Adrenal gland (tissue), 19 donors: ENCODE measurements around the gene ARFIP1. TPM values are rescaled to one million over a fixed set of nuclear protein-coding genes. Genes with fewer than 3 reads are reported as not detected.

ENCODE experiments used
- DNase-seq, 7 donors: peaks; one replicate each; pipeline ENCODE4 v3.0.0-alpha.2; 2019 to 2020
- H3K27ac ChIP-seq, 5 donors: fragments of 200-600 bp; sonication (generic) in 4 of 5; 1 replicate in 3 of 5; 2 replicates in 2 of 5; pipeline versions ENCODE4 v1.5.1 to v1.8.0; 2016 to 2020; ENCODE audit warnings: mild to moderate bottlenecking in 1 of 5
- H3K27me3 ChIP-seq: fragments of 200-600 bp; 2 replicates; pipeline ENCODE4 v1.8.0; 2021
- H3K36me3 ChIP-seq, 2 donors: fragments of 200-600 bp; replicated peaks in 1 of 2; 1 replicate in 1 of 2; 2 replicates in 1 of 2; pipeline versions ENCODE4 v1.5.1 to v1.8.0; 2018 to 2022
- H3K4me1 ChIP-seq, 2 donors: fragments of 200-600 bp; replicated peaks in 1 of 2; 1 replicate in 1 of 2; 2 replicates in 1 of 2; pipeline versions ENCODE4 v1.5.1 to v1.8.0; 2018 to 2021
- H3K4me3 ChIP-seq, 4 donors: fragments of 200-600 bp; sonication (generic) in 3 of 4; one replicate each; pipeline ENCODE4 v1.5.1; 2016 to 2018
- H3K9me3 ChIP-seq, 3 donors: fragments of 200-600 bp; sonication (generic) in 1 of 3; replicated peaks in 1 of 3; 1 replicate in 2 of 3; 2 replicates in 1 of 3; pipeline versions ENCODE4 v1.5.1 to v1.8.0; 2016 to 2021
- CTCF ChIP-seq, 6 experiments: fragments of 450-650 bp in 4 of 6; fragments of 200-600 bp in 2 of 6; sonication (generic) in 1 of 6; IDR thresholded peaks; 1 replicate in 5 of 6; 2 replicates in 1 of 6; pipeline versions ENCODE4 v1.5.1 to v1.8.0; 2016 to 2021; ENCODE audit warnings: antibody characterized with exemption in 6 of 6, mild to moderate bottlenecking in 2 of 6, moderate library complexity in 1 of 6
- POLR2A ChIP-seq, 2 donors: fragments of 450-650 bp; IDR thresholded peaks; one replicate each; pipeline ENCODE4 v1.6.1; 2017; ENCODE audit warnings: antibody characterized with exemption in 2 of 2, mild to moderate bottlenecking in 2 of 2, moderate library complexity in 1 of 2
- WGBS, 4 donors: extraction: QIAGEN DNeasy Blood & Tissue Kit in 2 of 4; methylation state at CpG; one replicate each; pipeline versions ENCODE4 v1.1.5 to v1.1.7; 2013 to 2017; 5-methylcytosine and 5-hydroxymethylcytosine counted together
- intact Hi-C, 2 donors: fragments of 100-400 bp; cut with DNase I; formaldehyde crosslinking; loops; one replicate each; pipeline versions ENCODE4 v1.14.1 to v1.15.0; 2022 to 2023
- long read RNA-seq, 10 donors: library from polyadenylated mRNA in 3 of 10; unstranded in 2 of 10; stranded (forward) in 1 of 10; transcript quantifications; one replicate each; pipeline ENCODE4 v2.0.0 and lab custom pipeline, GENCODE V29; 2021 to 2026
- polyA plus RNA-seq, 3 donors: library from polyadenylated mRNA; stranded (reverse); fragments of 200-250 nt in 2 of 3; fragments of 350-450 nt in 1 of 3; fragmentation: Illumina TruSeq in 1 of 3; extraction: RNeasy Lipid Tissue Mini Kit (QIAGEN cat#74804) in 1 of 3; gene quantifications; one replicate each; pipeline ENCODE4 v1.2.3, GENCODE V29; 2013 to 2014
- total RNA-seq, 9 donors: library from RNA; depleted of rRNA in 4 of 9; stranded (reverse); fragments of >200 nt in 4 of 9; fragments of 120-200 nt in 1 of 9; fragmentation: NEBNext Ultra II Directional in 1 of 9; extraction: Animal tissue kit (Norgen Biotek cat#: 25700) in 1 of 9; gene quantifications; one replicate each; pipeline versions ENCODE4 v1.1.0 to v1.2.4, GENCODE V29; 2013 to 2023
- donor health status: healthy with polysubstance abuse.
- donor health status: Bipolar disorder and iron deficiency.
- donor health status: DM: yes; HTN: yes; CAD: no.
- donor health status: DM: no; HTN: no; CAD: no.
- donor health status: DM: no; HTN: no; CAD: no.
- donor health status: DM: yes; HTN: yes; CAD: no.

Gene ARFIP1
- 10 to 100 TPM; 19.1 to 35.0 (median 29.3) TPM for total RNA-seq
- 10 to 100 TPM; 15.2 to 43.3 (median 23.8) TPM for polyA plus RNA-seq
- long read RNA-seq, donor 1, transcript ARFIP1-201 (9 exons, 3,111 nt) = major isoform, 7 of 11 reads
- long read RNA-seq, donor 1, partial matches to known transcripts = 0 of 11 reads
- long read RNA-seq, donor 1, other reads (novel, unspliced or antisense) = 0 of 11 reads
- long read RNA-seq, donor 2, transcript ARFIP1-201 (9 exons, 3,111 nt) = major isoform, 5 of 23 reads
- long read RNA-seq, donor 2, partial matches to known transcripts = 14 of 23 reads
- long read RNA-seq, donor 2, other reads (novel, unspliced or antisense) = 0 of 23 reads
- long read RNA-seq, donor 3, partial matches to known transcripts = 0 of 7 reads
- long read RNA-seq, donor 3, other reads (novel, unspliced or antisense) = 0 of 7 reads
- long read RNA-seq, donor 4, partial matches to known transcripts = 7 of 21 reads
- long read RNA-seq, donor 4, other reads (novel, unspliced or antisense) = 2 of 21 reads
- long read RNA-seq, donor 5, transcript ARFIP1-203 (8 exons, 1,601 nt) = minor isoform, 5 of 59 reads
- long read RNA-seq, donor 5, transcript ARFIP1-205 (9 exons, 3,424 nt) = minor isoform, 12 of 59 reads
- long read RNA-seq, donor 5, transcript ARFIP1-202 (8 exons, 1,302 nt) = minor isoform, 8 of 59 reads
- long read RNA-seq, donor 5, transcript ARFIP1-201 (9 exons, 3,111 nt) = major isoform, 25 of 59 reads
- long read RNA-seq, donor 5, partial matches to known transcripts = 2 of 59 reads
- long read RNA-seq, donor 5, other reads (novel, unspliced or antisense) = 7 of 59 reads
- long read RNA-seq, donor 6, transcript ARFIP1-201 (9 exons, 3,111 nt) = major isoform, 5 of 28 reads
- long read RNA-seq, donor 6, partial matches to known transcripts = 13 of 28 reads
- long read RNA-seq, donor 6, other reads (novel, unspliced or antisense) = 5 of 28 reads
- long read RNA-seq, donor 7, partial matches to known transcripts = 8 of 11 reads
- long read RNA-seq, donor 7, other reads (novel, unspliced or antisense) = 0 of 11 reads
- long read RNA-seq, donor 8, transcript ARFIP1-201 (9 exons, 3,111 nt) = major isoform, 6 of 7 reads
- long read RNA-seq, donor 8, partial matches to known transcripts = 0 of 7 reads
- long read RNA-seq, donor 8, other reads (novel, unspliced or antisense) = 0 of 7 reads
- long read RNA-seq, donor 9, partial matches to known transcripts = 0 of 9 reads
- long read RNA-seq, donor 9, other reads (novel, unspliced or antisense) = 0 of 9 reads
- long read RNA-seq, donor 10, partial matches to known transcripts = 0 of 3 reads
- long read RNA-seq, donor 10, other reads (novel, unspliced or antisense) = 0 of 3 reads

GRCh38 chr4:152779513-152780266, at the start of gene ARFIP1, which contains the start of gene TIGD4:
Gene ARFIP1, plus strand, starts transcription at chr4:152779954. Its CDS starts 49,680 bp downstream, at chr4:152829634.
Gene TIGD4, minus strand, starts transcription at chr4:152779730. Its CDS starts 8,726 bp downstream, at chr4:152771004.
- Histone ChIP-seq H3K36me3 (no peaks in the 10 kb centered on the region), H3K4me1 (peaks cover 6 to 27% of the 10 kb centered on the region in 2 donors), H3K27me3 (no peaks in the 10 kb centered on the region), H3K4me3 (peak within 1 kb of the TSS; percentile 19 to 87 (median 72)), H3K9me3 (no peaks in the 10 kb centered on the region), H3K27ac (peak within 1 kb of the TSS; percentile 53 to 96 (median 93))
- 0 to 1% (median 0%) methylated on average over 15 to 55 of the region's 55 CpGs for WGBS, 4 donors
- peak in 2 of 6 experiments; percentile 1 to 14 for TF ChIP-seq CTCF (IDR thresholded peaks at IDR 0.05)
- TF ChIP-seq POLR2A (IDR thresholded peaks at IDR 0.05) = peak; percentile 13 to 73
- peak; percentile 98 to 99 (median 98) for DNase-seq
- intact Hi-C loops = loop anchor here in 1 of 2 donors (5.0 kb wide), 1 partner anchor 308 kb away; no protein-coding TSS in a partner anchor

- TF ChIP-seq CTCF (IDR thresholded peaks at IDR 0.05) (no peak), POLR2A (IDR thresholded peaks at IDR 0.05) (no peak)
- no peak overlapping the region for H3K27ac ChIP-seq
- intact Hi-C loops = loop anchor here in 1 of 2 donors (5.0 kb wide), 1 partner anchor 280 kb away; no protein-coding TSS in a partner anchor
- no peaks in the 10 kb centered on the region for H3K9me3 ChIP-seq
- H3K36me3 ChIP-seq = no peaks in the 10 kb centered on the region
- H3K4me1 ChIP-seq = no peaks in the 10 kb centered on the region
- no peak overlapping the region for H3K4me3 ChIP-seq
- no peaks in the 10 kb centered on the region for H3K27me3 ChIP-seq
- WGBS, 4 donors = 79 to 89% (median 85%) methylated on average over 2 of the region's 2 CpGs
- DNase-seq = no peak
These were observed 47.8 kb upstream of the ARFIP1 start for GRCh38 chr4:152731997-152732396.

GRCh38 chr4:152734015-152734698, 45.6 kb upstream of the ARFIP1 start:
- intact Hi-C loops = loop anchor here in 1 of 2 donors (5.0 kb wide), 1 partner anchor 282 kb away; no protein-coding TSS in a partner anchor
- 69 to 84% (median 74%) methylated on average over 4 to 5 of the region's 5 CpGs for WGBS, 4 donors

More at GRCh38 chr4:152734015-152734698, 45.6 kb upstream of the ARFIP1 start:
- Histone ChIP-seq H3K27ac (no peak overlapping the region), H3K27me3 (no peaks in the 10 kb centered on the region), H3K36me3 (no peaks in the 10 kb centered on the region), H3K9me3 (no peaks in the 10 kb centered on the region), H3K4me3 (no peak overlapping the region), H3K4me1 (no peaks in the 10 kb centered on the region)
- no peak for DNase-seq
- no peak for TF ChIP-seq POLR2A (IDR thresholded peaks at IDR 0.05)
